RWPE1 (cell line): Measurements from ENCODE around the gene AP3B2.
"Not testable (repeated sequence)": the region's sequence is repeated elsewhere in the genome, so short reads cannot be mapped to it uniquely, and the experiment has no call there.

Experiments
- CTCF ChIA-PET: fragments of 350-600 bp; sonication (Branson Sonifier 250); formaldehyde crosslinking; extraction: SDS; loops from one replicate; lab custom pipeline; 2021; lab: Yijun Ruan, JAX
- POLR2A ChIA-PET: fragments of 400-600 bp; formaldehyde crosslinking; extraction: SDS; loops from one replicate; lab custom pipeline; 2020; ENCODE audit warnings: antibody characterized with exemption; ENCODE audit not compliant: low non-redundant PET; lab: Yijun Ruan, JAX
- DNase-seq: peaks from one replicate; pipeline ENCODE4 v3.0.0; 2012; ENCODE audit warnings: low spot score
- H3K27ac ChIP-seq: fragments of 450-650 bp; 2 replicates; pipeline ENCODE4 v1.5.1; 2017
- CTCF ChIP-seq: fragments of 450-650 bp; conservative IDR thresholded peaks from 2 replicates; pipeline ENCODE4 v1.5.1; 2017; ENCODE audit warnings: low read depth, mild to moderate bottlenecking

AP3B2 gene

GRCh38 chr15:82715003-82715402, 5.3 kb upstream of the AP3B2 start:
- ChIA-PET POLR2A (no interaction called here), CTCF (interaction anchor here (0.7 kb wide), 1 partner anchor 728 kb away, joined by 3 read pairs; no protein-coding TSS in a partner anchor)
- no peak for TF ChIP-seq CTCF
- no peak for DNase-seq
- no peak overlapping the region for H3K27ac ChIP-seq

- no peak for DNase-seq
- ChIA-PET POLR2A (interaction anchor here (1.2 kb wide), 1 partner anchor 36 kb away, joined by 4 read pairs; no protein-coding TSS in a partner anchor), CTCF (no interaction called here)
- no peak overlapping the region for H3K27ac ChIP-seq
- no peak for TF ChIP-seq CTCF
Observed at GRCh38 chr15:82714016-82714415, 4.3 kb upstream of the AP3B2 start.

- no peak for TF ChIP-seq CTCF
- POLR2A ChIA-PET: no interaction called here
- CTCF ChIA-PET: no interaction called here
- H3K27ac ChIP-seq: no peak overlapping the region
- no peak for DNase-seq
Observed at GRCh38 chr15:82712036-82712435, 2.4 kb upstream of the AP3B2 start.

GRCh38 chr15:82710926-82711490, 1.3 kb upstream of the AP3B2 start:
- no peak overlapping the region for H3K27ac ChIP-seq
- DNase-seq: no peak
- ChIA-PET CTCF (interaction anchor here (0.6 kb wide), 1 partner anchor 1503 kb away, joined by 3 read pairs; no protein-coding TSS in a partner anchor), POLR2A (no interaction called here)
- TF ChIP-seq CTCF: no peak

- CTCF ChIA-PET: no interaction called here
- H3K27ac ChIP-seq: peak overlapping the region; percentile 82
- DNase-seq: no peak
- TF ChIP-seq CTCF: no peak
- POLR2A ChIA-PET: no interaction called here
Observed at GRCh38 chr15:82710208-82710555, 507 bp upstream of the AP3B2 start.

GRCh38 chr15:82709081-82709420, 624 bp downstream of the AP3B2 start:
- H3K27ac ChIP-seq: peak overlapping the region; percentile 82
- CTCF ChIA-PET: interaction anchor here (0.6 kb wide), 1 partner anchor 224 kb away, joined by 3 read pairs; no protein-coding TSS in a partner anchor
- no peak for TF ChIP-seq CTCF
- POLR2A ChIA-PET: no interaction called here
- DNase-seq: no peak

- CTCF ChIA-PET, POLR2A ChIA-PET, DNase-seq, H3K27ac ChIP-seq: not testable (repeated sequence)
Observed at GRCh38 chr15:82705856-82706255, 3.8 kb downstream of the AP3B2 start.
